GM12878 (cell line): ENCODE measurements around the gene BOD1L1. TPM values are rescaled to one million over a fixed set of nuclear protein-coding genes. Genes with fewer than 3 reads are reported as not detected.

Source experiments
- ATAC-seq: fragments of 200-7000 bp; cut with Tn5 transposase; 3 replicates; pipeline ENCODE4 v1.9.1; 2020; ENCODE audit warnings: mild to moderate bottlenecking, moderate library complexity
- BruUV-seq: library from RNA; stranded (reverse); fragments of 400-500 nt; replicated peaks from 2 replicates; lab custom pipeline; 2021; lab: Mats Ljungman, UMichigan
- CTCF ChIA-PET: fragments of 300-600 bp; sonication (Branson Sonifier 250); formaldehyde crosslinking; extraction: SDS; loops from one replicate; lab custom pipeline; 2021; ENCODE audit warnings: inconsistent platforms; lab: Yijun Ruan, JAX
- POLR2A ChIA-PET: fragments of 350-600 bp; formaldehyde crosslinking; extraction: SDS; loops from one replicate; lab custom pipeline; 2021; ENCODE audit warnings: inconsistent platforms; lab: Charles Lee
- RAD21 ChIA-PET: fragments of 300-600 bp; sonication (Branson Sonifier 250); formaldehyde crosslinking; loops from one replicate; lab custom pipeline; 2023; ENCODE audit warnings: antibody characterized with exemption; ENCODE audit not compliant: unreplicated experiment; lab: Charles Lee
- SMC1A ChIA-PET: fragments of 300-600 bp; sonication (Branson Sonifier 250); formaldehyde crosslinking; loops from one replicate; lab custom pipeline; 2023; ENCODE audit not compliant: unreplicated experiment, uncharacterized antibody; lab: Charles Lee
- DNase-seq: peaks from one replicate; pipeline ENCODE4 v3.0.0-alpha.2; 2011; ENCODE audit warnings: low read depth, low spot score
- FAIRE-seq: peaks from 3 replicates; lab custom pipeline; 2011; peaks lifted over from hg19 to GRCh38; lab: Jason Lieb, UNC
- H2AFZ ChIP-seq: 2 replicates; pipeline ENCODE4 v1.6.0; 2011; ENCODE audit warnings: low read depth, low read length, control low read depth; ENCODE audit not compliant: control insufficient read depth
- H3K27ac ChIP-seq: 2 replicates; pipeline ENCODE4 v1.5.1; 2011; ENCODE audit warnings: control low read depth; ENCODE audit not compliant: control insufficient read depth, insufficient read depth
- H3K27me3 ChIP-seq, 2 experiments: replicated peaks in 1 of 2; 2 replicates each; pipeline versions ENCODE4 v1.6.0 to v1.6.1; 2011; ENCODE audit warnings: low read length in 1 of 2; ENCODE audit not compliant: control insufficient read depth in 2 of 2, insufficient read depth in 2 of 2
- H3K36me3 ChIP-seq, 2 experiments: 2 replicates each; pipeline ENCODE4 v1.5.1; 2011; ENCODE audit warnings: low read length in 1 of 2; ENCODE audit not compliant: control insufficient read depth in 2 of 2, insufficient read depth in 2 of 2
- H3K4me1 ChIP-seq: 2 replicates; pipeline ENCODE4 v1.6.1; 2011; ENCODE audit warnings: mild to moderate bottlenecking, low read length, moderate library complexity, mixed read lengths; ENCODE audit not compliant: control insufficient read depth, insufficient read depth
- H3K4me2 ChIP-seq: 2 replicates; pipeline ENCODE4 v1.6.0; 2011; ENCODE audit warnings: control low read depth; ENCODE audit not compliant: control insufficient read depth, insufficient read depth
- H3K4me3 ChIP-seq: fragments of 200-600 bp; sonication (generic); 2 replicates; pipeline ENCODE4 v1.5.1; 2016
- H3K79me2 ChIP-seq: 2 replicates; pipeline ENCODE4 v1.6.0; 2011; ENCODE audit warnings: low read length; ENCODE audit not compliant: control insufficient read depth, insufficient read depth
- H3K9ac ChIP-seq: 2 replicates; pipeline ENCODE4 v1.8.0; 2011; ENCODE audit warnings: low read length, control low read depth, mixed read lengths; ENCODE audit not compliant: control insufficient read depth, insufficient read depth
- H3K9me3 ChIP-seq: replicated peaks from 3 replicates; pipeline ENCODE4 v1.5.1; 2011; ENCODE audit warnings: mild to moderate bottlenecking, low read length; ENCODE audit not compliant: control insufficient read depth, insufficient read depth
- H4K20me1 ChIP-seq: 2 replicates; pipeline ENCODE4 v1.6.0; 2011; ENCODE audit not compliant: control insufficient read depth, insufficient read depth
- BCL11A ChIP-seq: IDR thresholded peaks from 2 replicates; pipeline ENCODE4 v1.6.1; 2011; ENCODE audit warnings: low read depth, low read length
- BMI1 ChIP-seq: fragments of 450-650 bp; IDR thresholded peaks from 2 replicates; pipeline ENCODE4 v1.6.1; 2016; ENCODE audit warnings: mild to moderate bottlenecking, moderate library complexity, borderline replicate concordance
- CREB1 ChIP-seq: IDR thresholded peaks from 2 replicates; pipeline ENCODE4 v1.6.1; 2012; ENCODE audit warnings: low read depth, mild to moderate bottlenecking, inconsistent platforms
- GATAD2B ChIP-seq: fragments of 450-650 bp; conservative IDR thresholded peaks from 2 replicates; pipeline ENCODE4 v1.6.1; 2017; ENCODE audit warnings: low read depth, mild to moderate bottlenecking, moderate library complexity
- HDAC2 ChIP-seq: fragments of 200-600 bp; sonication (generic); IDR thresholded peaks from 2 replicates; pipeline ENCODE4 v1.6.1; 2017
- MXI1 ChIP-seq: fragments of 150-350 bp; IDR thresholded peaks from 2 replicates; pipeline ENCODE4 v1.6.1; 2011; ENCODE audit warnings: low read depth, mild to moderate bottlenecking, inconsistent platforms, low read length, improper control_type of control experiment
- NFXL1 ChIP-seq: fragments of 450-650 bp; IDR thresholded peaks from 2 replicates; pipeline ENCODE4 v1.6.1; 2017; ENCODE audit warnings: antibody characterized with exemption, mild to moderate bottlenecking, borderline replicate concordance
- RELA ChIP-seq: fragments of 450-650 bp; IDR thresholded peaks from 2 replicates; pipeline ENCODE4 v1.8.0; 2014; ENCODE audit warnings: borderline replicate concordance; ENCODE audit not compliant: partially characterized antibody
- RFX5 ChIP-seq: IDR thresholded peaks from 2 replicates; pipeline ENCODE4 v1.6.1; 2011; ENCODE audit warnings: low read depth, low read length, improper control_type of control experiment
- SIN3A ChIP-seq: IDR thresholded peaks from 2 replicates; pipeline ENCODE4 v1.6.1; 2012; ENCODE audit warnings: low read depth, low read length, improper control_type of control experiment
- SMC3 ChIP-seq: IDR thresholded peaks from 2 replicates; pipeline ENCODE4 v1.6.1; 2011; ENCODE audit warnings: low read length, improper control_type of control experiment, borderline replicate concordance
- ZNF384 ChIP-seq: IDR thresholded peaks from 2 replicates; pipeline ENCODE4 v1.6.1; 2012; ENCODE audit warnings: low read depth, mild to moderate bottlenecking, low read length, improper control_type of control experiment, borderline replicate concordance
- ZZZ3 ChIP-seq: IDR thresholded peaks from 2 replicates; pipeline ENCODE4 v1.6.1; 2011; ENCODE audit warnings: low read depth; ENCODE audit not compliant: control insufficient read depth, insufficient read length
- WGBS: methylation state at CpG from one replicate; pipeline ENCODE4 v1.1.6; 2016; ENCODE audit warnings: low lambda C conversion rate; ENCODE audit not compliant: insufficient replicate concordance, insufficient coverage; ENCODE audit errors: missing lambda C conversion rate; 5-methylcytosine and 5-hydroxymethylcytosine counted together
- in situ Hi-C: fragments of 300-500 bp; cut with MboI; formaldehyde crosslinking; loops from 9 replicates; pipeline ENCODE4 v1.14.3; 2018; ENCODE audit warnings: mixed read lengths
- intact Hi-C: fragments of 100-400 bp; cut with micrococcal nuclease; formaldehyde crosslinking; loops from one replicate; pipeline ENCODE4 v1.14.2; 2022; ENCODE audit not compliant: unreplicated experiment
- polyA plus RNA-seq, 11 experiments: library from polyadenylated mRNA; depleted of rRNA in 4 of 11; unstranded in 6 of 11; stranded (reverse) in 5 of 11; fragments of >200 nt; fragmentation: Nextera tagmentation in 4 of 11; fragmentation: Illumina TruSeq in 1 of 11; extraction: Ambion mirVana in 4 of 11; extraction: Trizol in 1 of 11; gene quantifications; 1 replicate in 1 of 11; 2 replicates in 10 of 11; pipeline versions ENCODE4 v1.2.1 to v1.2.3, GENCODE V29; 2011 to 2016; ENCODE audit warnings: inconsistent platforms in 2 of 11, missing spikeins in 2 of 11, low read depth in 1 of 11
- total RNA-seq, 4 experiments: library from RNA; depleted of rRNA in 3 of 4; stranded (reverse); fragments of >200 nt in 3 of 4; fragmentation: Illumina TruSeq in 1 of 4; extraction: Trizol in 1 of 4; gene quantifications; 2 replicates each; pipeline versions ENCODE4 v1.2.1 to v1.2.3, GENCODE V29; 2013 to 2021
- TF ChIP-seq, protein P1 (sequence below): fragments of 150-350 bp; IDR thresholded peaks from 2 replicates; pipeline ENCODE4 v1.6.1; 2016; ENCODE audit warnings: low read depth, low read length
- TF ChIP-seq, protein P2 (sequence below): fragments of 150-350 bp; IDR thresholded peaks from 2 replicates; pipeline ENCODE4 v1.6.1; 2014; ENCODE audit warnings: mild to moderate bottlenecking, low read depth, low read length
- TF ChIP-seq, protein P3 (sequence below): fragments of 450-650 bp; formaldehyde crosslinking; IDR thresholded peaks from 2 replicates; pipeline ENCODE4 v1.4.0; 2022; ENCODE audit warnings: mild to moderate bottlenecking, moderate library complexity
- TF ChIP-seq, protein P4 (sequence below): IDR thresholded peaks from 2 replicates; pipeline ENCODE4 v1.6.1; 2011; ENCODE audit warnings: low read depth, low read length, improper control_type of control experiment, borderline replicate concordance

The BOD1L1 gene
- total and polyA plus RNA-seq, 10 of the 15 experiments (the other 5 are each of a cell fraction or from before 2014, with no cell fraction given) = 6.8 to 41.6 (median 24.3) TPM

DNA sequence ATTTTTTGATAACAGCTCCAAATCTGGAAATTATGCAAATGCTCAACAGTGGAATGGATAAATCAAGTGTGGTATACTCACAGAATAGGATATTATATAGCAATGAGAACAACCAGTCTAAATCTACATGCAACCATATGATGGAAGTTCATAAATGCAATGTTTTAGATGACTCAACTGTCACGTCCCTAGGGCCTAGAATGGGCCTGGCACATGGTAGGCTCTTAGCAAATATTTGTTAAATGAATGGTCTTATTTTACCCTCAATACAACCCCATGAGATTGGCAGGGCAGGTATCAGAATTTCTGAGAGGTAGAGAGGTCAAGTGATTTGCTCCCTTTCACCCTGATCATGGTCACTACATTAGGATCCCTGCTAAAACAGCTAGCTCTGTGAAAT, 68.6 kb downstream of the BOD1L1 start:
- H3K4me2 ChIP-seq = no peak overlapping the region
- TF ChIP-seq MXI1 = no peak
- TF ChIP-seq BMI1 = no peak
- TF ChIP-seq, protein P1, sequence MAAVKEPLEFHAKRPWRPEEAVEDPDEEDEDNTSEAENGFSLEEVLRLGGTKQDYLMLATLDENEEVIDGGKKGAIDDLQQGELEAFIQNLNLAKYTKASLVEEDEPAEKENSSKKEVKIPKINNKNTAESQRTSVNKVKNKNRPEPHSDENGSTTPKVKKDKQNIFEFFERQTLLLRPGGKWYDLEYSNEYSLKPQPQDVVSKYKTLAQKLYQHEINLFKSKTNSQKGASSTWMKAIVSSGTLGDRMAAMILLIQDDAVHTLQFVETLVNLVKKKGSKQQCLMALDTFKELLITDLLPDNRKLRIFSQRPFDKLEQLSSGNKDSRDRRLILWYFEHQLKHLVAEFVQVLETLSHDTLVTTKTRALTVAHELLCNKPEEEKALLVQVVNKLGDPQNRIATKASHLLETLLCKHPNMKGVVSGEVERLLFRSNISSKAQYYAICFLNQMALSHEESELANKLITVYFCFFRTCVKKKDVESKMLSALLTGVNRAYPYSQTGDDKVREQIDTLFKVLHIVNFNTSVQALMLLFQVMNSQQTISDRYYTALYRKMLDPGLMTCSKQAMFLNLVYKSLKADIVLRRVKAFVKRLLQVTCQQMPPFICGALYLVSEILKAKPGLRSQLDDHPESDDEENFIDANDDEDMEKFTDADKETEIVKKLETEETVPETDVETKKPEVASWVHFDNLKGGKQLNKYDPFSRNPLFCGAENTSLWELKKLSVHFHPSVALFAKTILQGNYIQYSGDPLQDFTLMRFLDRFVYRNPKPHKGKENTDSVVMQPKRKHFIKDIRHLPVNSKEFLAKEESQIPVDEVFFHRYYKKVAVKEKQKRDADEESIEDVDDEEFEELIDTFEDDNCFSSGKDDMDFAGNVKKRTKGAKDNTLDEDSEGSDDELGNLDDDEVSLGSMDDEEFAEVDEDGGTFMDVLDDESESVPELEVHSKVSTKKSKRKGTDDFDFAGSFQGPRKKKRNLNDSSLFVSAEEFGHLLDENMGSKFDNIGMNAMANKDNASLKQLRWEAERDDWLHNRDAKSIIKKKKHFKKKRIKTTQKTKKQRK = no peak
- TF ChIP-seq CREB1 = no peak
- no peak for TF ChIP-seq NFXL1
- TF ChIP-seq ZNF384 = no peak
- TF ChIP-seq, protein P2, sequence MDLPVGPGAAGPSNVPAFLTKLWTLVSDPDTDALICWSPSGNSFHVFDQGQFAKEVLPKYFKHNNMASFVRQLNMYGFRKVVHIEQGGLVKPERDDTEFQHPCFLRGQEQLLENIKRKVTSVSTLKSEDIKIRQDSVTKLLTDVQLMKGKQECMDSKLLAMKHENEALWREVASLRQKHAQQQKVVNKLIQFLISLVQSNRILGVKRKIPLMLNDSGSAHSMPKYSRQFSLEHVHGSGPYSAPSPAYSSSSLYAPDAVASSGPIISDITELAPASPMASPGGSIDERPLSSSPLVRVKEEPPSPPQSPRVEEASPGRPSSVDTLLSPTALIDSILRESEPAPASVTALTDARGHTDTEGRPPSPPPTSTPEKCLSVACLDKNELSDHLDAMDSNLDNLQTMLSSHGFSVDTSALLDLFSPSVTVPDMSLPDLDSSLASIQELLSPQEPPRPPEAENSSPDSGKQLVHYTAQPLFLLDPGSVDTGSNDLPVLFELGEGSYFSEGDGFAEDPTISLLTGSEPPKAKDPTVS = no peak
- TF ChIP-seq RFX5 = no peak
- TF ChIP-seq SMC3 = no peak
- no peak for TF ChIP-seq RELA
- TF ChIP-seq, protein P3, sequence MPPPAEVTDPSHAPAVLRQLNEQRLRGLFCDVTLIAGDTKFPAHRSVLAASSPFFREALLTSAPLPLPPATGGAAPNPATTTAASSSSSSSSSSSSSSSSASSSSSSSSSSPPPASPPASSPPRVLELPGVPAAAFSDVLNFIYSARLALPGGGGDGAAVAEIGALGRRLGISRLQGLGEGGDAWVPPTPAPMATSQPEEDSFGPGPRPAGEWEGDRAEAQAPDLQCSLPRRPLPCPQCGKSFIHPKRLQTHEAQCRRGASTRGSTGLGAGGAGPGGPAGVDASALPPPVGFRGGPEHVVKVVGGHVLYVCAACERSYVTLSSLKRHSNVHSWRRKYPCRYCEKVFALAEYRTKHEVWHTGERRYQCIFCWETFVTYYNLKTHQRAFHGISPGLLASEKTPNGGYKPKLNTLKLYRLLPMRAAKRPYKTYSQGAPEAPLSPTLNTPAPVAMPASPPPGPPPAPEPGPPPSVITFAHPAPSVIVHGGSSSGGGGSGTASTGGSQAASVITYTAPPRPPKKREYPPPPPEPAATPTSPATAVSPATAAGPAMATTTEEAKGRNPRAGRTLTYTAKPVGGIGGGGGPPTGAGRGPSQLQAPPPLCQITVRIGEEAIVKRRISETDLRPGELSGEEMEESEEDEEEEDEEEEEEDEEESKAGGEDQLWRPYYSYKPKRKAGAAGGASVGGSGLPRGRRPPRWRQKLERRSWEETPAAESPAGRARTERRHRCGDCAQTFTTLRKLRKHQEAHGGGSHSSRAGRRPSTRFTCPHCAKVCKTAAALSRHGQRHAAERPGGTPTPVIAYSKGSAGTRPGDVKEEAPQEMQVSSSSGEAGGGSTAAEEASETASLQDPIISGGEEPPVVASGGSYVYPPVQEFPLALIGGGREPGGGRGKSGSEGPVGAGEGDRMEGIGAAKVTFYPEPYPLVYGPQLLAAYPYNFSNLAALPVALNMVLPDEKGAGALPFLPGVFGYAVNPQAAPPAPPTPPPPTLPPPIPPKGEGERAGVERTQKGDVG = no peak
- no peak for TF ChIP-seq SIN3A
- TF ChIP-seq ZZZ3 = no peak
- TF ChIP-seq GATAD2B = no peak
- TF ChIP-seq, protein P4, sequence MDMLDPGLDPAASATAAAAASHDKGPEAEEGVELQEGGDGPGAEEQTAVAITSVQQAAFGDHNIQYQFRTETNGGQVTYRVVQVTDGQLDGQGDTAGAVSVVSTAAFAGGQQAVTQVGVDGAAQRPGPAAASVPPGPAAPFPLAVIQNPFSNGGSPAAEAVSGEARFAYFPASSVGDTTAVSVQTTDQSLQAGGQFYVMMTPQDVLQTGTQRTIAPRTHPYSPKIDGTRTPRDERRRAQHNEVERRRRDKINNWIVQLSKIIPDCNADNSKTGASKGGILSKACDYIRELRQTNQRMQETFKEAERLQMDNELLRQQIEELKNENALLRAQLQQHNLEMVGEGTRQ = no peak
- no peak for TF ChIP-seq BCL11A
- no peak for TF ChIP-seq HDAC2

More for the DNA sequence above, 68.6 kb downstream of the BOD1L1 start:
- in situ Hi-C loops = no loop called here
- DNase-seq (no peak), FAIRE-seq (no peak), ATAC-seq (no peak)
- RAD21 ChIA-PET = no interaction called here
- H4K20me1 ChIP-seq = no peaks in the 10 kb centered on the region
- no peaks in the 10 kb centered on the region for H3K4me1 ChIP-seq
- no TSS peak for BruUV-seq
- no peaks in the 10 kb centered on the region for H3K79me2 ChIP-seq
- POLR2A ChIA-PET = no interaction called here
- no peak overlapping the region for H3K4me3 ChIP-seq
- H3K9me3 ChIP-seq = no peaks in the 10 kb centered on the region
- no peak overlapping the region for H3K27ac ChIP-seq
- no peaks in the 10 kb centered on the region for H3K27me3 ChIP-seq
- CTCF ChIA-PET = interaction anchor here (0.6 to 1.0 kb wide), 2 partner anchors 11 to 1278 kb away, joined by 3 to 4 read pairs; no protein-coding TSS in a partner anchor
- no peaks in the 10 kb centered on the region for H3K36me3 ChIP-seq
- SMC1A ChIA-PET = interaction anchor here (1.0 kb wide), 1 partner anchor 709 kb away, joined by 3 read pairs; no protein-coding TSS in a partner anchor
- intact Hi-C loops = no loop called here
- no peak overlapping the region for H3K9ac ChIP-seq
- 0% methylated on average over 1 of the region's 1 CpG for WGBS
- no peak overlapping the region for H2AFZ ChIP-seq
